ENCODE data around the gene LYPD1. TPM values are rescaled to one million over a fixed set of nuclear protein-coding genes. Genes with fewer than 3 reads are reported as not detected.

Gene LYPD1
- total and polyA plus RNA-seq, 10 of the 15 experiments (the other 5 are each of a cell fraction or from before 2014, with no cell fraction given): not detected

- Histone ChIP-seq H3K4me2 (ENCODE audit: control insufficient read depth, insufficient read depth) (no peak overlapping the region), H3K79me2 (ENCODE audit: control insufficient read depth, insufficient read depth, low read length) (no peaks in the 10 kb centered on the region), H3K4me1 (ENCODE audit: control insufficient read depth, insufficient read depth, low read length) (no peaks in the 10 kb centered on the region), H3K27ac (ENCODE audit: control insufficient read depth, insufficient read depth) (no peak overlapping the region), H2AFZ (ENCODE audit: control insufficient read depth, low read depth, low read length) (no peak overlapping the region), H3K27me3 (replicated peaks in 1 of 2; ENCODE audit: control insufficient read depth in 2 of 2, insufficient read depth in 2 of 2, low read length in 1 of 2) (no peaks in the 10 kb centered on the region), H3K4me3 (no peak overlapping the region), H4K20me1 (ENCODE audit: control insufficient read depth, insufficient read depth) (no peaks in the 10 kb centered on the region), H3K36me3 (ENCODE audit: control insufficient read depth in 2 of 2, insufficient read depth in 2 of 2, low read length in 1 of 2) (no peaks in the 10 kb centered on the region), H3K9ac (ENCODE audit: control insufficient read depth, insufficient read depth, low read length) (no peak overlapping the region), H3K9me3 (replicated peaks; ENCODE audit: control insufficient read depth, insufficient read depth, low read length) (no peaks in the 10 kb centered on the region)
- intact Hi-C loops (cut with micrococcal nuclease; ENCODE audit: unreplicated experiment) (loop anchor here (1.0 kb wide), 1 partner anchor 27 kb away; no protein-coding TSS in a partner anchor), in situ Hi-C loops (cut with MboI) (no loop called here)
- WGBS (ENCODE audit: insufficient coverage, insufficient replicate concordance, low lambda C conversion rate, missing lambda C conversion rate): 3% methylated on average over 2 of the region's 2 CpGs
- ChIA-PET POLR2A (no interaction called here), SMC1A (ENCODE audit: uncharacterized antibody, unreplicated experiment) (interaction anchor here (1.3 to 2.7 kb wide), 4 partner anchors 124 to 496 kb away, joined by 3 to 9 read pairs (median 4); no protein-coding TSS in a partner anchor), CTCF (interaction anchor here (0.7 to 1.5 kb wide), 6 partner anchors 124 to 492 kb away, joined by 3 to 6 read pairs (median 4); no protein-coding TSS in a partner anchor), RAD21 (ENCODE audit: unreplicated experiment) (interaction anchor here (1.8 kb wide), 1 partner anchor 175 kb away, joined by 4 read pairs; no protein-coding TSS in a partner anchor)
- ATAC-seq (no peak), DNase-seq (ENCODE audit: low read depth, low spot score) (no peak), FAIRE-seq (no peak)
- no peak for TF ChIP-seq POLR2A (IDR thresholded peaks at IDR 0.05; ENCODE audit: low read depth, low read length)
- TF ChIP-seq IKZF2 (IDR thresholded peaks at IDR 0.05): no peak
- no peak for TF ChIP-seq NR2C1 (IDR thresholded peaks at IDR 0.05)
- no peak for TF ChIP-seq CREM (IDR thresholded peaks at IDR 0.05; ENCODE audit: low read depth)
- TF ChIP-seq HDAC6 (IDR thresholded peaks at IDR 0.05; ENCODE audit: unreplicated experiment): no peak
- TF ChIP-seq RAD21 (IDR thresholded peaks at IDR 0.05; ENCODE audit: insufficient read depth, low read depth, low read length): no peak
- no peak for TF ChIP-seq STAT1 (conservative IDR thresholded peaks at IDR 0.05)
- no peak for TF ChIP-seq ATF2 (IDR thresholded peaks at IDR 0.05; ENCODE audit: low read length)
- TF ChIP-seq POLR2AphosphoS2 (IDR thresholded peaks at IDR 0.05; ENCODE audit: low read depth, low read length): no peak
- TF ChIP-seq CREB1 (IDR thresholded peaks at IDR 0.05; ENCODE audit: low read depth): no peak
- TF ChIP-seq HDGF (IDR thresholded peaks at IDR 0.05): no peak
- no peak for TF ChIP-seq PML (IDR thresholded peaks at IDR 0.05; ENCODE audit: low read length)
- TF ChIP-seq TCF12 (IDR thresholded peaks at IDR 0.05; ENCODE audit: low read depth, low read length): no peak
- TF ChIP-seq FOXK2 (IDR thresholded peaks at IDR 0.05): no peak
- no peak for TF ChIP-seq ZNF274 (IDR thresholded peaks at IDR 0.05; ENCODE audit: insufficient read depth, insufficient read length)
- no peak for TF ChIP-seq RELB (IDR thresholded peaks at IDR 0.05; ENCODE audit: low read depth)
- no peak for TF ChIP-seq MLLT1 (IDR thresholded peaks at IDR 0.05)
- no TSS peak for BruUV-seq (replicated peaks)
These were observed 8.5 kb upstream of the LYPD1 start for GRCh38 chr2:132678483-132678882.
